Measurements from ENCODE around the gene FBRSL1. TPM values are rescaled to one million over a fixed set of nuclear protein-coding genes. Genes with fewer than 3 reads are reported as not detected.

The FBRSL1 gene
- total and polyA plus RNA-seq, 9 of the 15 experiments (the other 6 are each of a cell fraction or from before 2014, with no cell fraction given) = 0.24 to 129 (median 7.3) TPM

- TF ChIP-seq ARID2 (IDR thresholded peaks at IDR 0.05) (no peak), HINFP (tag; conservative IDR thresholded peaks at IDR 0.05; ENCODE audit: low read depth) (no peak), VEZF1 (CRISPR knock-in tag; IDR thresholded peaks at IDR 0.05) (peak; percentile 71), CAMTA2 (CRISPR knock-in tag; conservative IDR thresholded peaks at IDR 0.05) (no peak), KAT2B (IDR thresholded peaks at IDR 0.05; ENCODE audit: low read depth, low read length) (no peak), ZNF79 (CRISPR knock-in tag; IDR thresholded peaks at IDR 0.05; ENCODE audit: low read depth) (peak; percentile 64; the same call in 1 of the 2 replicates), SRSF9 (IDR thresholded peaks at IDR 0.05; ENCODE audit: borderline replicate concordance, low read depth, low read length) (no peak), SMC3 (conservative IDR thresholded peaks at IDR 0.05; ENCODE audit: insufficient read depth, low read depth, low read length) (no peak), ZNF444 (CRISPR knock-in tag; IDR thresholded peaks at IDR 0.05) (no peak), MTA3 (IDR thresholded peaks at IDR 0.05; ENCODE audit: borderline replicate concordance) (peak; percentile 98), ELF4 (CRISPR knock-in tag; IDR thresholded peaks at IDR 0.05) (0 out of 2 replicates have a peak, but pooled peaks have one; percentile 45), NR2C2 (CRISPR knock-in tag; IDR thresholded peaks at IDR 0.05) (peak; percentile 54), NR2C2 (tag; IDR thresholded peaks at IDR 0.05) (peak; percentile 80), ERF (CRISPR knock-in tag; IDR thresholded peaks at IDR 0.05) (0 out of 2 replicates have a peak, but pooled peaks have one; percentile 67), ELF1 (tag; IDR thresholded peaks at IDR 0.05) (peak; percentile 68), FOXJ2 (tag; IDR thresholded peaks at IDR 0.05) (no peak), BACH1 (tag; IDR thresholded peaks at IDR 0.05) (0 out of 2 replicates have a peak, but pooled peaks have one; percentile 56), ZBTB9 (CRISPR knock-in tag; IDR thresholded peaks at IDR 0.05) (peak; percentile 75; the same call in 1 of the 2 replicates), TFE3 (CRISPR knock-in tag; IDR thresholded peaks at IDR 0.05) (peak; percentile 34), ZNF311 (CRISPR knock-in tag; IDR thresholded peaks at IDR 0.05) (peak; percentile 81)
These were observed 43.9 kb upstream of the FBRSL1 start (continued) for GRCh38 chr12:132445884-132446632.
